ENCODE measurements around the gene EEA1.

DNA sequence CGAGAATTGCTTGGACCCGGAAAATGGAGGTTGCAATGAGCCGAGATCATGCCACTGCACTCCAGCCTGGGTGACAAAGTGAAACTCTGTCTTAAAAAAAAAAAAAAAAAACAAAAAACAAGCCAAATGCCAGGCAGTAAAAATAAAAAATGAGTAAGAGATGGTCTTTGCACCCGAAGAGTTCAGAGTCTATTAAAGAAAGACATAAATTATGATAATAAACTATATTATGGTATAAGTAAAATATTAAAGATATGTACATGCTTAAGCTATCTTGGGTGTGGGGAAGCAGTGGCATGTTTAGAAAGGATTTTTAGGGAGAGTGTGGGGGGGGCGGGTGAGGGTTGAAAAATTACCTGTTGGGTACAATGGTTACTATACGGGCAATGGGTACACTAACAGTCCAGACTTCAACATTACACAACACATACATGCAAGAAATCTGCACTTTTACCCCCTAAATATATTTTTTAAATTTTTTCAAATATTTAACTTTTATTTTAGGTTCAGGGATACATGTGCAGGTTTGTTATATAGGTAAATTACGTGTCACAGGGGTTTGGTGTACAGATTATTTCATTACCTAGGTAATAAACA, 99.3 kb downstream of the EEA1 start:
- TF ChIP-seq, protein P1, sequence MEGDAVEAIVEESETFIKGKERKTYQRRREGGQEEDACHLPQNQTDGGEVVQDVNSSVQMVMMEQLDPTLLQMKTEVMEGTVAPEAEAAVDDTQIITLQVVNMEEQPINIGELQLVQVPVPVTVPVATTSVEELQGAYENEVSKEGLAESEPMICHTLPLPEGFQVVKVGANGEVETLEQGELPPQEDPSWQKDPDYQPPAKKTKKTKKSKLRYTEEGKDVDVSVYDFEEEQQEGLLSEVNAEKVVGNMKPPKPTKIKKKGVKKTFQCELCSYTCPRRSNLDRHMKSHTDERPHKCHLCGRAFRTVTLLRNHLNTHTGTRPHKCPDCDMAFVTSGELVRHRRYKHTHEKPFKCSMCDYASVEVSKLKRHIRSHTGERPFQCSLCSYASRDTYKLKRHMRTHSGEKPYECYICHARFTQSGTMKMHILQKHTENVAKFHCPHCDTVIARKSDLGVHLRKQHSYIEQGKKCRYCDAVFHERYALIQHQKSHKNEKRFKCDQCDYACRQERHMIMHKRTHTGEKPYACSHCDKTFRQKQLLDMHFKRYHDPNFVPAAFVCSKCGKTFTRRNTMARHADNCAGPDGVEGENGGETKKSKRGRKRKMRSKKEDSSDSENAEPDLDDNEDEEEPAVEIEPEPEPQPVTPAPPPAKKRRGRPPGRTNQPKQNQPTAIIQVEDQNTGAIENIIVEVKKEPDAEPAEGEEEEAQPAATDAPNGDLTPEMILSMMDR (IDR thresholded peaks at IDR 0.05; ENCODE audit: poor library complexity, severe bottlenecking) = no peak
- no peak for TF ChIP-seq SMC3 (conservative IDR thresholded peaks at IDR 0.05; ENCODE audit: poor library complexity)
- no peak for TF ChIP-seq EP300 (conservative IDR thresholded peaks at IDR 0.05; ENCODE audit: poor library complexity, severe bottlenecking)
- no peak for TF ChIP-seq POLR2AphosphoS5 (IDR thresholded peaks at IDR 0.05)

All from neural cell (in vitro differentiated cells).